Stimulated activated CD8-positive, alpha-beta memory T cell treated with anti-CD3 and anti-CD28 coated beads, Interleukin-2, amount 100 ng/mL, for 48 hours (primary cell): ENCODE data around the gene TERF2IP.
A peak's percentile ranks its signal among the peaks of the same experiment; 100 is the strongest.

Experiments
- DNase-seq, 2 donors: peaks; one replicate each; pipeline ENCODE4 v3.0.0-alpha.2; 2020; ENCODE audit warnings: low read depth in 2 of 2

TERF2IP gene

GRCh38 chr16:75647492-75648264 is at the start of gene TERF2IP, which contains the start of gene KARS1:
TERF2IP (plus strand) TSS chr16:75647773; CDS start chr16:75647883, 110 bp downstream.
KARS1 (minus strand) TSS chr16:75647665; CDS start chr16:75647639, 26 bp downstream.
- DNase-seq: peak; percentile 89 to 91

GRCh38 chr16:75599452-75600277 is 47.9 kb upstream of the TERF2IP start:
- no peak for DNase-seq

- no peak for DNase-seq
Observed at GRCh38 chr16:75603241-75603640, 44.3 kb upstream of the TERF2IP start.

- no peak for DNase-seq
Observed at GRCh38 chr16:75606507-75606906, 41.1 kb upstream of the TERF2IP start.

GRCh38 chr16:75614066-75614897 is 33.3 kb upstream of the TERF2IP start:
- DNase-seq: no peak

GRCh38 chr16:75615619-75616018 is 32.0 kb upstream of the TERF2IP start:
- no peak for DNase-seq

GRCh38 chr16:75616521-75617010 is 31.0 kb upstream of the TERF2IP start:
- no peak for DNase-seq

- DNase-seq: no peak
Observed at GRCh38 chr16:75617121-75617520, 30.5 kb upstream of the TERF2IP start.

- no peak for DNase-seq
Observed at GRCh38 chr16:75618780-75619179, 28.8 kb upstream of the TERF2IP start.

GRCh38 chr16:75620326-75621169 is 27.0 kb upstream of the TERF2IP start:
- DNase-seq: peak in 1 of 2 donors; percentile 22

GRCh38 chr16:75621170-75621477 is 26.4 kb upstream of the TERF2IP start:
- no peak for DNase-seq

- peak; percentile 95 to 96 for DNase-seq
Observed at GRCh38 chr16:75622761-75623605, 24.6 kb upstream of the TERF2IP start, which contains the start of gene ADAT1. ADAT1 (minus strand) TSS chr16:75623281; CDS start chr16:75620799, 2,482 bp downstream.

- DNase-seq: no peak
Observed at GRCh38 chr16:75624921-75625334, 22.6 kb upstream of the TERF2IP start.

- DNase-seq: no peak
Observed at GRCh38 chr16:75626806-75627205, 20.8 kb upstream of the TERF2IP start.

- DNase-seq: no peak
Observed at GRCh38 chr16:75627851-75628250, 19.7 kb upstream of the TERF2IP start.

GRCh38 chr16:75628351-75628750 is 19.2 kb upstream of the TERF2IP start:
- DNase-seq: no peak

- no peak for DNase-seq
Observed at GRCh38 chr16:75629132-75629531, 18.4 kb upstream of the TERF2IP start.

GRCh38 chr16:75630052-75630451 is 17.5 kb upstream of the TERF2IP start:
- no peak for DNase-seq

GRCh38 chr16:75632857-75633256 is 14.7 kb upstream of the TERF2IP start:
- DNase-seq: no peak

- no peak for DNase-seq
Observed at GRCh38 chr16:75635036-75635435, 12.5 kb upstream of the TERF2IP start.
